ENCODE results near the gene TENT4A.
A peak's percentile ranks its signal among the peaks of the same experiment; 100 is the strongest.
"Not testable (repeated sequence)": the region's sequence is repeated elsewhere in the genome, so short reads cannot be mapped to it uniquely, and the experiment has no call there.

Gene TENT4A

DNA sequence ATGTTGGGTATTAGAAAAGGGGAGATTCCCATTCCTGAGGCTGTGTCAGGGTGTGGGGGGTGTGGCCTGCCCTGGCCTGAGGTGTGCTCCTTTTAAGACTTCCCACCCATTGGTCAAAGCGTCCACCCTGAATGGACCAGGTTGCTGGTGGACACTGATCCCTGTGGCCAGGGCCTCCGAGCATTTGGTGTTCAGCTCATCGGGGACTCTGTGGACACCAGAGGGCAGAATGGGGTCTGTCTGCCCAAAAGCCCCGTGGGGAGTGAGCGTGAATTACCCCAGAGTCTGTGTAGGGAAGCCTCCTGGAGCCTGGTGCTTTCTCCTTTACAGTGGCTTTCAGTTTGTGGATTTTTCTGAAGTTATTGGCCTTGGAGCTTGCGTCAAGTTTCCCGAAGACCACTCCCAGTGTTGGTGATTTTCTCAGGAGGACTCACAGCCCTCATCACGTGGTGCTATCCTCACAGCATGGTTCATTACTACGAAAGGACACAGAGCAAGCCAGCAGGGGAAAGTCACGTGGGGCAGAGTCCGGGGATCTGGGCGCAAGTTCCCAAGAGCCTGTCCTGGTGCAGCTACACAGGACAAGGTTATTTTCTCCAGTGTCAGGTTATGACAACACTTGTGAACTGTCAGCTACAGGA is 55.5 kb downstream of the TENT4A start:
- DNase-seq (ENCODE audit: low read depth in 2 of 2) = no peak

DNA sequence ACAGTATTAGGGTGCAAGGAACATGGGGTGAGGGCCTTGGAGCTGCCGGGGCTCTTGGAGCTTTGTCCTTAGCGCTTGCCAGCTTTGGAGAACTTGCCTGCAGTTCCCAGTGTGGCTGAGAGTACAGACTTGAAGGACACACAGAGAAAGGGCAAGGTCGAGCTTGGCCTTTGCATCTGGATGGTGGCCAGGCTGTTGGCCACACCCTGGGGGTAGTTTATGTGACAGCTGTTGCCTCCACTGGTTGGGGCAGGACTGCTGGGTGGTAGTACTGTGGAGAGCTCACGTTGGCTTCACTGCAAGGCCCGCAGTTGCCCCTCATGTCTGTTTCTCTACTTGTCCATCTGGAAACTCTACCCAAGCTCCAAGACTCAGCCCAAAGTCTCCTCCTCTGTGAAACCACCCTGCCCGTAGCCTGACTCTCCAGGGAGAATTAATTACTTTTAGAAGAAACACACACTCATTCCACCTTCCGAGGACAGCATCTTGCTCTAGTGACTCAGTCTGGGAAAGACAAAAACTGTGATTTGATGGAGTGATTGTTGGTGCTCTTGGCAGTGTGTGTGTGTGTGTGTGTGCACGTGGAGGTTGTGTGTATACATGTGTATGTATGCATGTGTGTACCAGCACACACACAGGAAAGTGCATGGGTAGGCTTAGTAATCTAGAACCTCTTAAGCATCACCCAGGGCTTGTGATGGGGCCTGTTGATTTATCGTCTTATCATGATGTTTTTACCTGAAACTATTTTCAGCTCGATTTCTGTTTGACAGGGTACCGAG is 57.8 kb downstream of the TENT4A start:
- DNase-seq (ENCODE audit: low read depth in 2 of 2) = no peak

DNA sequence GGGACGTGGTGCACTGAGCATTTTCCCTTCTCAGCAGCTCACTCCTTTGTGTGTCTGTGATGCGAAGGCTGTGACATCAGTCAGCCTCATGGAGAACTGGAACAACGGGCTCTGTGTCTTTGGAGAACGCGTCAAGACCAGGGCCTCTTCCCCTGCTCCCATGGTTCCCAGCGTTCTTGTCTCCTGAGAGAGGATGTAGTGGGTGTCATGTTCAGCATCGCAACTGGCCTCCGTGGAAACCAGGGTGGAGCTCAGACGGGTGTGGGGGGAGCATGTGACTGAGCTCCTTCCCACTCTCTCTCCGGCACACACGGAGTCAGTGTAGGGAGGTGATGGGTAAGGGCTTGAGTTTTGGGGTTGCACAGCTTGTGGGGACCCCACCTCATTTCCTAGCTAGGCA is 59.7 kb downstream of the TENT4A start:
- DNase-seq (ENCODE audit: low read depth in 2 of 2) = no peak

DNA sequence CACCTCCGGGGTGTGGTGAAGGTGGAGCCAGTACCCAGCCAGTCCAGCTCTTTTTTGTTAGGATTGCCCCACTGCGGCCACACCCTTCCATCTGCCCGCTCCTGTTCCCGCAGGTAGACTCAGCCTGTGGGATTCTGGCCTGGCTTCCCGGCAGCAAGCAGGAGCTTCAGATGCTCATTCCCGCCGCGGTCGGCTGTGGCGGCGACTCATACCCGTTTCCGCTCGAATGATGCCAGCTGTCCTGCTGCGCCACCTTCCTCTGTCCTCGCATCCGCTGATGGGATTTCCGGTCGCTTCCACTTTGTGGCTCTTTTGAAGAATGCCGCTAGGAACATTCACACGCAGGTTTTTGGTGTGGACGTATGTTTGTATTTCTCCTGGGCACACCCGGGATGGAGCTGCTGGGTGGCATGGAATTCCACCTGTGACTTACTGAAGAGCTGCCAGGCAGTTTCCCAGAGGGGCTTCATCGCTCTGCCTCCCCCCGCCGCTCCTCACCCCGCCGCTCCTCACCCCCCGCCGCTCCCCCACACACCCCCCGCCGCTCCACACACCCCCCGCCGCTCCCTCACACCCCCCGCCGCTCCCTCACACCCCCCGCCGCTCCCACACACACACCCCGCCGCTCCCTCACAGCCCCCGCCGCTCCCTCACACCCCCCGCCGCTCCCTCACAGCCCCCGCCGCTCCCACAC is 60.3 kb downstream of the TENT4A start:
- DNase-seq (ENCODE audit: low read depth in 2 of 2) = no peak

DNA sequence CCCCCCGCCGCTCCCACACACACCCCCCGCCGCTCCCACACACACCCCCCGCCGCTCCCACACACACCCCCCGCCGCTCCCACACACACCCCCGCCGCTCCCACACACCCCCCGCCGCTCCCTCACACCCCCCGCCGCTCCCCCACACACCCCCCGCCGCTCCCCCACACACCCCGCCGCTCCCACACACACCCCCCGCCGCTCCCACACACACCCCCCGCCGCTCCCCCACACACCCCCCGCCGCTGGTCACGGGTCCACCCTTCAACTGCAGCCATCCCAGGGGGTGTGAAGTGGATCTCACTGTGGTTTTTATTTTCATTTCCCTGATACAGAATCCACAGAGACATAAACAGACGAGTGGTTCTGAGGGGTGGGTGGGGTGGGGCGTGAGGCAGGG is 61.0 kb downstream of the TENT4A start:
- DNase-seq (ENCODE audit: low read depth in 2 of 2) = not testable (repeated sequence)

DNA sequence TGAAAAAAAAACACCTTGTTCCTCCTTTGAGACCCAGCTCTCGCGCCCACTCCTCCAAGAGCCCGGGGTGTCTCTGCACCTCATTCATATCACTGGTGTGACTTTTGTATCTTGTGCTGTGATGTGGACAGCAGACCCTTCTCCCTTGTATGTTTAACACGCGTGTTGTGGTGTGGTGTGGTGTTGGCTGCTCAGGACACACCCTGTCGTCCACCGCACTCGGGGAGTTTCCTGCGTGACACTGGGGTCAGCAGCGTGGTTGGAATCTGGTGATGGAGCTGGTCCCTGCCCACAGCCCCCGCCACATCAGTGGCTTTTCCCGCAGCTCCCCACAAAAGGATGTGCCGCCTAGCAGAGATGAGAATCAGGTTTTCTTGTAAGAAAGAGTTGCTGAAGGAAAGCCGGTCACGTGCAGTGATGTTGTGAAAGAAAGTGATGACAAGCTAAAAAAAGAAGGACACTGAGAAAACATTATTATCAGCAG is 61.5 kb downstream of the TENT4A start:
- DNase-seq (ENCODE audit: low read depth in 2 of 2) = no peak

DNA sequence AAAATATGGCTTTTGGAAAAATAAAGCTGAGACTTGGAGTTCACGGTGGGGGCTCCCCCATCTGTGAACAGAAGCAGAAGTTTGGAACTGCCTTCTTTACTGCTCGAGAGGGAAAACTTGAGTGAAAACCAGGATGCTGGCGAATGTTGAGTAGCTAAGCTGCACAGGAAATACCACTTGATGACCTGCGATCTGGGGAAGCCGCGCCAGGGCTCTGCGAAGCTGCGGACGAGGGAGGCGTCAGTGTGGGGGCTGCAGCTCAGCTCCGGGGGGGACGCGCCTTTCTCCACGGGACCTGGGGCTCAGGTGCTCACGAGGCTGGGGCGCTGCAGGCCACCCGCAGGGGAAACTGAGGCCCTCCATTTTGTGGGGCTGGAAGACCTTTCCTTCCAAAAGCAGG is 62.3 kb downstream of the TENT4A start:
- DNase-seq (ENCODE audit: low read depth in 2 of 2) = no peak

DNA sequence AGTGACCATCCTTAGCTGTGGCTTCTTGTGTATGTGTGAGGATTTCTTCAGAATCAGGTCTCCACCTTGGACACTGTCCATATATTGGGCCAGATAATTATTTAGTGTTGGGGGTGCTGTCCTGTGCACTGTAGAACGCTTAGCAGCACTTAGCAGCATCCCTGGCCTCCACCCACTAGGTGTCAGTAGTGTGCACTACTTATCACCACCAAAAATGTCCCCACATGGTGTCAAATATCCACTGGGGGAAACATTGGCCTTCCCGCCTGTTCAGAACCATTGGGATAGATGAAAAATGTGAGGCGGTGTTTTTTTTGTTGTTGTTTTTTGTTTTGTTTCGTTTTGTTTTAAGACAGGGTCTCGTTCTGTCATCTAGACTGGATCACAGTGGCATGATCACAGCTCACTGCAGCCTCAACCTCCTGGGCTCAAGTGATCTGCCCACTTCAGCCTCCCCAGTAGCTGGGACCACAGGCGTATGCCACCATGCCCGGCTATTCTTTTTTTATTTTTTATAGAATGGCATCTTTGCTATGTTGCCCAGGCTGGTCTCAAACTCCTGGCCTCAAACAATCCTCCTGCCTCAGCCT is 67.7 kb downstream of the TENT4A start:
- peak in 1 of 2 donors; percentile 30 for DNase-seq (ENCODE audit: low read depth in 2 of 2)

DNA sequence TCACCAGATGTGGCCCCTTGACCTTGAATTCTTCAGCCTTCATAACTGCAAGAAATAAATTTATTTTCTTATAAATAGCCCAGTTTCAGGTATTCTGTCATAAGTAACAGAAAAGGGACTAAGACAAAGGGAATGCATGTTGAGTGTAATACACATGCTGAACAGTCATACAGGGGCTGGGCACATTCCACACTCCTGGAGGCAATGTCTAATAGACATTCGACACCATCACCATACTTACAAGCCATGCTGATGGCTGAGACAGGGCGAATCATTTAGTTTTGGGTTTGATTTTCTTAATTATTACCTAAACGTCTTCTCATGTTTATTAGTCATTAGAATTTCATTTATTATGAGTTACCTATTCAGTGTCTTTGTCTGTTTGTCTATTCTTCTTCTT is 68.5 kb downstream of the TENT4A start:
- no peak for DNase-seq (ENCODE audit: low read depth in 2 of 2)

DNA sequence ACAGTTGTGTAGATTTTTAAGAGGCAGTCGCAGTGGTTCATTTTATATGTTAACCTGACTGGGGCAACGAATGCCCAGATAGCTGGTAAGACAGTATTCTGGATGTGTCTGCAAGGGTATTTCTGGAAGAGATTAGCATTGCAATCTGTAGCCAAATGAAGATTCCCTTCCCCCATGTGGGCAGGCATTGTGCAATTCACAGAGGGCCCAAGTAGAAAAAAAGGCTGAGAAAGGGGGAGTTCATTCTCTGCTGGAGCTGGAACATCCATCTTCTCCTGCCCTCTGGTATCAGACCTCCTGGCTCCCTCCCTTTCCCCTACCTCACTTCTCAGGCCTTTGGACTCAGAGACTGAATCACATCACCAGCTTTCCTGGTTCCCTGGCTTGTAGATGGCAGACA is 70.6 kb downstream of the TENT4A start:
- DNase-seq (ENCODE audit: low read depth in 2 of 2) = no peak

DNA sequence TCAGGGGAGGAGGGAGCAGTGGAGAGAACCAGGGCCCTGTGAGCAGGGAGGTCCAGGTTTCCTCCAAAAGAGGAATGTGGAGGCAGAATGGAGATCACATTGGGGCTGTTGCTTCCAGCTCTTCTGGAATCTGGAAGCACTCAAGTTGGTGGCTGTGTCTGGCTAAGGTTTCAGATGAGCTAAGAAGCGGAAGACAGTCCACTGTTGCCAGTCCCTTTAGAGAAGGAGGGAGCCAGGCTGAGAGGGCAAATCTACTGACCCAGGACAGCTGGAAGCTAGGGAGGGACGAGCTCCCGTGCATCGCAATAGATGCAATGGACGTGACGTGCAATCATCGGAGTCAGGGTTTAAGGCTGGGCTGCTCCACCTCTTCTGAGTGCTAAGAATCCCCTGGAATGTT is 71.2 kb downstream of the TENT4A start:
- DNase-seq (ENCODE audit: low read depth in 2 of 2) = no peak

DNA sequence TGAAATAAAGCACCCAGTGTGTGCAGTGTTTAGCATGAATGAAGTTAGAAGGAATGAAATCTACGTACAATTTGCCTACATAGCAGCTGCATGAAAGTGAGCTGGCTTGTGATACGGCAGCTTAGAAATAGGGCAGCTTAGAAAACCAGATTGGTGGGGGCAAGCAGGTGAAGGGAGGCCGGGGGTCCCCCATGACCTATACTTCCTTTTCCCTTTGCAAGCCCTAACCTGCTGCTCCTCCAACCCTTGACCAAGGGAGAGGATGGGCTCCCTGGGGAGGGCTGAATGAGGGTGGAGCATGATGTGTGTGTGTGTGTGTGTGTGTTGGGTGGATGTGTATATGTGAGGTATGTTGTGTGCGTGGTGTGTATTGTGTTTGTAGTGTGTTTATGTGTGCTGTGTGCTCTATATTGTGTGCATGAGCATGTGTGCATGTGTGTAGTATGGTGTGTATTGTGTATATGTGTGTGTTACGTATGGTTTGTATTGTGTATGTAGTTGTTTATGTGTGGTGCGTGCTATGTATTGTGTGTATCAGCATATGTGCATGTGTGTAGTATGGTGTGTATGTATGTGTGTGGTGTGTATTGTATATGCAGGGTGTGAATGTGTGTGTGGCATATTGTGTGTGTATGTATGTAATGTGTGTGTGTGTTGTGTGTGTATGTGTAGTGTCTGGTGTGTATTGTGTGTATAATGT is 72.1 kb downstream of the TENT4A start:
- no peak for DNase-seq (ENCODE audit: low read depth in 2 of 2)

DNA sequence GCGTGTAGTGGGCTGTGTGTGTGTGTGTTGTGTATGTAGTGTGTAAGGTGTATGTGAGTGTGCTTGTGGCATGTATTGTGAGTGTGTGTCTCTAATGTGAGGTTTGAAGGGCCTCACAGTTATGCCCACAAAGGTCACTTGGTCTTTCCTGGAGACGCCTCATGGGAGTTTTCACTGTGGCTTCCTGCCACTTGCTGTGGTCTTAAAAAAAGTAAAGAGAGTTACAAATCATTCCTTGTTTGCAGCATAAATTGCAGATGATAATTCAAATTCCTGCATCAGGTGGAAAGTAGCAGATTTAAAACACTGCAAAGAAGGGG is 72.6 kb downstream of the TENT4A start:
- no peak for DNase-seq (ENCODE audit: low read depth in 2 of 2)

DNA sequence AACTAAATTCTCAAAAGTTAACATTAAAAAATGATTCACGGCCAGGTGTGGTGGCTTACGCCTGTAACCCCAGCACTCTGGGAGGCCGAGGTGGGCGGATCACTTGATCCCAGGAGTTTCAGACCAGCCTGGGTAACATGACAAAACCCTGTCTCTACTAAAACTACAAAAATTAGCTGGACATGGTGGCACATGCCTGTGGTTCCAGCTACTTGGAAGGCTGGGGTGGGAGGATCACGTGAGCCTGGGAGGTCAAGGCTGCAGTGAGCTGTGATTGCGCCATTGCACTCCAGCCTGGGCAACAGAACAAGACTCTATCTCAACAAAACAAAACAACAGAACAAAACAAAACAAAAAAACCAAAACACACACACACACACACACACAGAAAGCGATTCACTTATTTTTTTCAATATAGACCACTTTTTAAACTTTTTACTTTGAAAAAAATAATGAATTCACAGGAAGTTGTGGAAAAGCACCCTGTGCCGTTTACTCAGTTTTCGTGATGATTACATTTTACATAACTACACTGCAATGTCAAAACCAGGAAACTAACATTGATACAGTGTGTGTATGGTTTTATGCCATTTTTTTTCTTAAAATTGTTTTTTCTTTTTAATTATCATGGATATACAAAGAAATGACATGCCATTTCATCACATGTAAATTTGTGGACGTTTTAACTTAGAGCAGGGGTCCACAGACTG is 73.7 kb downstream of the TENT4A start:
- no peak for DNase-seq (ENCODE audit: low read depth in 2 of 2)

DNA sequence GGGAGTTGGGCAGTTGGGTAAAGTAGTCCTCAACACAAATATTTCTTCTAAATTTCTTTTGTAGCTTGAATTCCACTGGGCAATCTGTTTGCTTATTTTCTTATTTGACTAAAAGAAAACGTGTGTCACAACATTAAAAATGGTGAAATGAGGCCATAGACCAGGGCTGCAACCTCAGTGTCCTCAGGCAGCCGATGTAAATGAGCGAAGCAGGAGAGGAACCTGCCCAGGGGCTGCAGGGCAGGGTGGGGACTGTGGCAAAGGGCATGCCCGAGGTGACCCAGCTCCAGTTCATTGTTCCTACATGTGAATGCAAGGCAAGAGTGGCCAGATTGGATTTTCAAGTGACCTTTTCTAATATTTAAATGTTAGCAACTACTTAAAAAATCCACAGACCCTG is 74.7 kb downstream of the TENT4A start:
- no peak for DNase-seq (ENCODE audit: low read depth in 2 of 2)

DNA sequence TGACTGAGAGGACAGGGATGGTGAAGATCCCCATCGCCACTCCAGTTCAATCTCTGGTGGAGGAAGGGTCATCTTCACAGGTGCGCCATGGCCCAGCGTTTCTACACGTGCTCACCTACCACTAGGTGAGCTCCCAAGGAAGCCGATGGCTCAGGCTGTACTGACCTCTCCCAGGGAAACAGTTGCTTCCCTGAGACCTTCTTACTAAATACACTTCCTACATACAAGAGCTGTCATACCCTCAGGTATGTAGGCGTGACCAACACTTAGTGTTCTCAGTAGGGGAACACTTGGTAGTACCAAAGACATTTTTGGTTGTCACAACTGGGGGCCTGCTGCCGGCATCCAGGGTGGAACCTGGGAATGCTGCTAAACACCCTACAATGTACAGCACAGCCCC is 75.2 kb downstream of the TENT4A start:
- DNase-seq (ENCODE audit: low read depth in 2 of 2) = no peak

DNA sequence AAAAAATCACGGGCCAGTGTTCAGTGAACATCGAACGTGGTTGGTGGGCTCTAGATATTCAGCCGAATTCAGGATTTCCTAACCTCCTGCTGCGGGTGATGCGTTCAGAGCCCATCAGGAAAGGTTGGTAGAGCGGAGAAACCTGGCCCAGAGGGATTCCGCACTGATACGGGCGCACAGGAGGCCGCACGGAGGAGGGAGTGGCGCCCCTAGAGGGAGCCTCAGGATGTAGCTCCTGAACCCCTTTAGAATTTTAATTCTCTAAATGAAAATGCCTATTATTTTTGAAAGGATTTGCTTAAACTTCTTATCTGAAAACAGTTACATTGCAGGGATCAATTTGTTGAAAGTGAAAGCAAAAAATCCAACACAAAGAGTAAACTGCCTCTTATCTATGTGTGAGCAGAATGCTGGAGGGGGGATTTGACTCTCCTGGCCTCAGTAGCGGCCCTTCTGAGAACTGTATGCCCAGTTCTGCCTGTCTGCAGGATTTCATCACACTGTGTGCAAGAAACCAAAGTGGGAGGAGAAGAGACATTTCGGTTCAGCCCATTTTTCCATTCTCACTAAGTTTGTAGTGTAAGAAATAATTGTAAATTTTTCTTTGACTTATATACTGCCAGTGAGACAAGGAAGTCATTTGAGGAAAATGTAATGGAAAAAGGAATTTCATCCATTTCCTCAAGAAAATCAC is 75.9 kb downstream of the TENT4A start:
- DNase-seq (ENCODE audit: low read depth in 2 of 2) = no peak

DNA sequence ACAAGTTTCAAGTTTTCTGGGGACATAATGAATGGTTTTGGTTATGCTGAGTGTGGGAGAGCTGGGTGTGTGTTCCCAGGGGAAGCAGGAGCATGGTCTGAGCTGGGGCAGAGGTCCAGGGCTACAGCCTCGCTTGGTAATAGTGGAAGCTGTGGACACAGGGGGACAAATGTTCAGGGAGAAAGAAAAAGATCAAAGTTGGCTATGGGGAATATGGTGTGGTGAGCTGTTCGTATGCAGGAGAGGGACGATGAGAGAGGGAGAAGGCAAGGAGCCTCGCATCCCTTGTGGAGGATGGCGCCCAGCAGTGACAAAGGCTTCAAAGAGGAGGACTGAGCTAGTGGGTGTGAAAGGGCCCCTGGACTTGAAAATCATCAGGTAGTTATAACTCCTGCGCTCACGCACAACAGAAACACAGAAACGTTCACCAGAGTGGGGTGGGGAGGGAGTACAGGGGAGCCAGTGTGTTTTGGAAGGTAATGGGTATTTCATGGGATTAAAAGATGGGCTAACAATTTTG is 77.2 kb downstream of the TENT4A start:
- no peak for DNase-seq (ENCODE audit: low read depth in 2 of 2)

DNA sequence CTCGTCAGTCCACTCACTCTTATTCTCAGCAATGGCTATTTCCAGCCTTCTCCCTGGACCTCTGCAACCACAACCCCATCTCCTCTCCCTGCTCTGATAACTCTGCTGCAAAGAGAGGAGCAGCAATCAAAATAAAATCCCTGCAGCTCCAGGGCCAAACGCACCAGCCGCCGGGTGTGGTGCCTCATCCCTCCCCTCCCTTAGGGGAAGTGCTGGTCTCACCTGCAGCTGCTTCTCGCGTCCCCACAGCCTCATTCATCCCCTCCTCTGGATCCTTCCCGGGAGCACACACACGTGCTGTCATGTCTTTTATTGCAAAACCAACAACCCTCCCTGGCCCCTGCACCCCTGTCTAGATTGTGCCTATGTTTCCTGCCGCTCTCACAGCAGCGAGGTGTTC is 77.8 kb downstream of the TENT4A start:
- DNase-seq (ENCODE audit: low read depth in 2 of 2) = no peak

DNA sequence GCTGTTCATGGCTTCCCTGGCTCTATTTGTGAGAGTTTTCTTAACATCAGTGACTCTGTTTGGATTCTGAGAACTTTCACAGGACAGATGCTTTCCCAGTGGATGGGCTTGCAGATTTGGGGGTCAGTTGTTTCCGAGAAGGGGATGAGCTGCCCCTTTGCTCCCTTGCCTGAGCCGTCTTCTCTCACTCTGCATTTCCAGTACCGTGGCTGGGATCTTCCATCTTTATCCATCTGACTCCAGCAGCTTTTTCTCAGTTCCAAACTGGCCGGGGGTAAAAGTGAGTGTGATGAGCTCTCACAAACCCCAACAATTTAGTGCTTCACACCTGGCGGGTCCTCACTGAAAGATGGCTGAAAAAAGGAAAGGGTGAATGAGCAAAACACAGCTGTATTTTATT is 79.1 kb downstream of the TENT4A start:
- DNase-seq (ENCODE audit: low read depth in 2 of 2) = no peak
